Measurements from ENCODE around the gene PHYHD1. TPM values are rescaled to one million over a fixed set of nuclear protein-coding genes. Genes with fewer than 3 reads are reported as not detected.

Gene PHYHD1
- total and polyA plus RNA-seq, 2 experiments from 2014 or later, result 20.3 to 25.7 TPM

DNA sequence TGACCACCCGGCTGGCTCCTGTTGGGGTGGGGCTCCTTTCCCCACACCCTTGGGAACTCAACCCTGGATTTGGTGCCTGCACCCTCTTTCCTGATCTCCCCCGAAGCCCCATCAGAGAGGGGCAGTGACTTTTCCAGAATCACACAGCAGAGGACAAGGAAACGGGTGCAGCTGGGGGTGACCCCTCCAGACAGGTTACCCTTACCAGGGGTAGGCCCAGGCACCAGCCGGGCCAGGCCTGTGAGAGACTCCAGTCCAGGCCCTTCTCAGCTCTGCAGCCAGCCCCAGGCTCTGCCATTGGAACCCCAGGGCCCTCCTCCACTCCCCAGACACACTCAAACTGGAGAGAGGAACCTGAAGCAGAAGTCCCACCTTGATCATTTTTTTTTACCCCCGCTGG is 19.0 kb upstream of the PHYHD1 start:
- Histone ChIP-seq H3K9me3 (ENCODE audit: low read depth) (no peaks in the 10 kb centered on the region), H3K36me3 (replicated peaks; ENCODE audit: insufficient read depth, low read depth) (no peaks in the 10 kb centered on the region), H3K4me2 (no peak overlapping the region), H3K27ac (no peak overlapping the region), H3K4me3 (no peak overlapping the region), H3K27me3 (no peaks in the 10 kb centered on the region), H4K20me1 (ENCODE audit: insufficient read depth, poor library complexity, severe bottlenecking) (no peaks in the 10 kb centered on the region), H3K4me1 (ENCODE audit: insufficient read depth) (no peaks in the 10 kb centered on the region), H3K79me2 (peaks cover 29% of the 10 kb centered on the region), H2AFZ (no peak overlapping the region), H3K9me2 (replicated peaks; ENCODE audit: insufficient read depth) (no peaks in the 10 kb centered on the region)
- TF ChIP-seq, protein P1, sequence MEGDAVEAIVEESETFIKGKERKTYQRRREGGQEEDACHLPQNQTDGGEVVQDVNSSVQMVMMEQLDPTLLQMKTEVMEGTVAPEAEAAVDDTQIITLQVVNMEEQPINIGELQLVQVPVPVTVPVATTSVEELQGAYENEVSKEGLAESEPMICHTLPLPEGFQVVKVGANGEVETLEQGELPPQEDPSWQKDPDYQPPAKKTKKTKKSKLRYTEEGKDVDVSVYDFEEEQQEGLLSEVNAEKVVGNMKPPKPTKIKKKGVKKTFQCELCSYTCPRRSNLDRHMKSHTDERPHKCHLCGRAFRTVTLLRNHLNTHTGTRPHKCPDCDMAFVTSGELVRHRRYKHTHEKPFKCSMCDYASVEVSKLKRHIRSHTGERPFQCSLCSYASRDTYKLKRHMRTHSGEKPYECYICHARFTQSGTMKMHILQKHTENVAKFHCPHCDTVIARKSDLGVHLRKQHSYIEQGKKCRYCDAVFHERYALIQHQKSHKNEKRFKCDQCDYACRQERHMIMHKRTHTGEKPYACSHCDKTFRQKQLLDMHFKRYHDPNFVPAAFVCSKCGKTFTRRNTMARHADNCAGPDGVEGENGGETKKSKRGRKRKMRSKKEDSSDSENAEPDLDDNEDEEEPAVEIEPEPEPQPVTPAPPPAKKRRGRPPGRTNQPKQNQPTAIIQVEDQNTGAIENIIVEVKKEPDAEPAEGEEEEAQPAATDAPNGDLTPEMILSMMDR (IDR thresholded peaks at IDR 0.05; ENCODE audit: poor library complexity), result no peak
- TF ChIP-seq EZH2 (IDR thresholded peaks at IDR 0.05; ENCODE audit: borderline replicate concordance) (no peak), EZH2phosphoT487 (IDR thresholded peaks at IDR 0.05; ENCODE audit: low read depth, severe bottlenecking, unreplicated experiment) (no peak)
- 97% methylated on average over 5 of the region's 5 CpGs for WGBS (ENCODE audit: low lambda C conversion rate, missing lambda C conversion rate)
- no peak for DNase-seq (ENCODE audit: low spot score)

DNA sequence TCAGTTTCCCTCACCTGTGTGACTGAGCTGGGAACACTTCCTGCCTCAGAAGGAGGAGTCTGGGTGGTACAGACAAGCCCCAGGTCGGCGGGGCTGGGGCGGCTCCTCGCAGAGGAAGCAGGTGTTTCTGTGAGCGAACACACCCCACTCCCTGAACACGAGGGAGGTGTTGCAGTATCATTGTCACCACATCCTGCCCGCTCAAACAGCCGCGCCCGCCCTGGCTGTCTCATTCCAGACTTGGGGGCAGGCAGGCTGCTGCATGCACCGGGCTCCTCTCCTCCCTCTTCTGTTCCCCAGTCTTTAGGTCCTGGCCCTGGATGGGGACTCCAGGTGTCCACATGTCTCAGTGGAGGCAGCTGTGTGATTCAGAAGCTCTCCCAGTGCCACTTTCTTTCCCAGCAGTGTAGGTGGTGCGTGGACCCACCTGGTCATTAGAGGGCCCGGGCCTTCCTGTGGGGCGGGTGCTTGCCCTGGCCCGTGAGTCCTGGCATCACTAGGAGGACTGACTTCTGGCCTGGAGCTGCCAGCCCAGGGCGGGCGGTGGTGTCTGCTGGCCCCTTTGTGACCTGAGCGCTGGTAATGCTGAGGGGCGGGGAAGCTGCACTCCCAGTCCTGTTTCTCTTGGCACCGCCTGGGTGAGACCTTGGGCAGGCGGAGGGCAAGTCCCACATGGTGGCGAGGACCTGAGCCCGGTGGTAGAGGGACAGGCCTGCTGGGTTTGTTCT is 18.3 kb upstream of the PHYHD1 start:
- H3K36me3 ChIP-seq (replicated peaks; ENCODE audit: insufficient read depth, low read depth), result no peaks in the 10 kb centered on the region
- no peak overlapping the region for H2AFZ ChIP-seq
- peaks cover 29% of the 10 kb centered on the region for H3K79me2 ChIP-seq
- no peak overlapping the region for H3K27ac ChIP-seq
- no peaks in the 10 kb centered on the region for H3K9me3 ChIP-seq (ENCODE audit: low read depth)
- H3K4me1 ChIP-seq (ENCODE audit: insufficient read depth), result no peaks in the 10 kb centered on the region
- H4K20me1 ChIP-seq (ENCODE audit: insufficient read depth, poor library complexity, severe bottlenecking), result no peaks in the 10 kb centered on the region
- no peak for DNase-seq (ENCODE audit: low spot score)
- H3K4me2 ChIP-seq, result no peak overlapping the region
- no peaks in the 10 kb centered on the region for H3K27me3 ChIP-seq
- TF ChIP-seq EZH2phosphoT487 (IDR thresholded peaks at IDR 0.05; ENCODE audit: low read depth, severe bottlenecking, unreplicated experiment) (no peak), EZH2 (IDR thresholded peaks at IDR 0.05; ENCODE audit: borderline replicate concordance) (no peak)
- TF ChIP-seq, protein P1 (IDR thresholded peaks at IDR 0.05; ENCODE audit: poor library complexity), result no peak
- 92% methylated on average over 23 of the region's 23 CpGs for WGBS (ENCODE audit: low lambda C conversion rate, missing lambda C conversion rate)
- H3K9me2 ChIP-seq (replicated peaks; ENCODE audit: insufficient read depth), result no peaks in the 10 kb centered on the region
- H3K4me3 ChIP-seq, result no peak overlapping the region

DNA sequence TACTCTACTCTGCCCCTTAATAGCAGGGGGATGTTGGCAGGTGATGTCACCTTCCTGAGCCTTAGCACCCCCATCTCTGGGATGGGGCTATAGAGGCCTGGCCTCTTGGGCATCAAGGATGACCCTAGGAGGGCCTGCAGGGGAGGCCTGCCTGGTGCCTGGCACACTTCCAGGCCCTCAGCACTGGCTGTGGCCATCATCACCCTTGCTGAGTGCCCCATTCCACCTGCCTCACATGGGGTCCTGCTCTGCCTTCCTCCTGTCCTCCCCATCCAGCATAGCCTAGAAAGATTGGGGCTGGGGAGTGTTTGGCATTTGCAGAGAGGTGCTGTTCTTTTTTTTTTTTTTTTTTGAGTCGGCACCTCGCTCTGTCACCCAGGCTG is 17.7 kb upstream of the PHYHD1 start:
- no peaks in the 10 kb centered on the region for H3K9me3 ChIP-seq (ENCODE audit: low read depth)
- no peaks in the 10 kb centered on the region for H3K36me3 ChIP-seq (replicated peaks; ENCODE audit: insufficient read depth, low read depth)
- no peak for DNase-seq (ENCODE audit: low spot score)
- H3K4me2 ChIP-seq, result no peak overlapping the region
- H3K27ac ChIP-seq, result no peak overlapping the region
- no peaks in the 10 kb centered on the region for H3K9me2 ChIP-seq (replicated peaks; ENCODE audit: insufficient read depth)
- TF ChIP-seq, protein P1 (IDR thresholded peaks at IDR 0.05; ENCODE audit: poor library complexity), result no peak
- TF ChIP-seq EZH2 (IDR thresholded peaks at IDR 0.05; ENCODE audit: borderline replicate concordance), result no peak
- TF ChIP-seq EZH2phosphoT487 (IDR thresholded peaks at IDR 0.05; ENCODE audit: low read depth, severe bottlenecking, unreplicated experiment), result no peak
- H4K20me1 ChIP-seq (ENCODE audit: insufficient read depth, poor library complexity, severe bottlenecking), result no peaks in the 10 kb centered on the region
- peaks cover 28% of the 10 kb centered on the region for H3K79me2 ChIP-seq
- H3K27me3 ChIP-seq, result no peaks in the 10 kb centered on the region
- H3K4me1 ChIP-seq (ENCODE audit: insufficient read depth), result no peaks in the 10 kb centered on the region
- H3K4me3 ChIP-seq, result no peak overlapping the region
- H2AFZ ChIP-seq, result no peak overlapping the region
- 85% methylated on average over 2 of the region's 2 CpGs for WGBS (ENCODE audit: low lambda C conversion rate, missing lambda C conversion rate)

All from hepatocyte (in vitro differentiated cells).